Mesenchymal stem cell (in vitro differentiated cells and primary cell): ENCODE data around the gene MGST2.

Experiments used
- DNase-seq: peaks from one replicate; pipeline ENCODE4 v3.0.0-alpha.2; 2013
- H2AFZ ChIP-seq: one replicate; pipeline ENCODE4 v1.6.1; 2013; ENCODE audit warnings: low read depth, mild to moderate bottlenecking, control low read depth, inconsistent platforms, low read length, moderate library complexity
- H2AK5ac ChIP-seq: 2 replicates; pipeline ENCODE4 v1.6.1; 2013; ENCODE audit warnings: low read length, moderate library complexity, mild to moderate bottlenecking, inconsistent platforms; ENCODE audit not compliant: severe bottlenecking
- H2BK120ac ChIP-seq: one replicate; pipeline ENCODE4 v1.6.1; 2013; ENCODE audit warnings: low read depth, mild to moderate bottlenecking, inconsistent platforms, low read length, moderate library complexity
- H2BK12ac ChIP-seq, 2 experiments: one replicate each; pipeline ENCODE4 v1.6.1; 2013; ENCODE audit warnings: inconsistent platforms in 2 of 2, low read length in 2 of 2, mild to moderate bottlenecking in 2 of 2, moderate library complexity in 2 of 2, control low read depth in 1 of 2
- H2BK15ac ChIP-seq: one replicate; pipeline ENCODE4 v1.6.1; 2013; ENCODE audit warnings: mild to moderate bottlenecking, low read depth, inconsistent platforms; ENCODE audit not compliant: poor library complexity, severe bottlenecking
- H2BK5ac ChIP-seq: 2 replicates; pipeline ENCODE4 v1.6.1; 2013; ENCODE audit warnings: low read depth, mild to moderate bottlenecking, low read length, control low read depth, inconsistent platforms; ENCODE audit not compliant: poor library complexity, severe bottlenecking
- H3K14ac ChIP-seq, 2 experiments: one replicate each; pipeline ENCODE4 v1.6.1; 2013; ENCODE audit warnings: inconsistent platforms in 2 of 2, low read length in 2 of 2, control low read depth in 1 of 2, mild to moderate bottlenecking in 1 of 2, moderate library complexity in 1 of 2
- H3K18ac ChIP-seq, 2 experiments: one replicate each; pipeline ENCODE4 v1.6.1; 2013; ENCODE audit warnings: inconsistent platforms in 2 of 2, low read length in 2 of 2, control low read depth in 1 of 2, low read depth in 1 of 2, mild to moderate bottlenecking in 1 of 2
- H3K23ac ChIP-seq, 2 experiments: one replicate each; pipeline ENCODE4 v1.6.1; 2013; ENCODE audit warnings: inconsistent platforms in 2 of 2, low read length in 2 of 2, mild to moderate bottlenecking in 2 of 2, moderate library complexity in 2 of 2, control low read depth in 1 of 2
- H3K27ac ChIP-seq: 2 replicates; pipeline ENCODE4 v1.5.1; 2013; ENCODE audit warnings: mild to moderate bottlenecking, moderate library complexity, low read length, control low read depth, inconsistent platforms; ENCODE audit not compliant: poor library complexity, severe bottlenecking
- H3K27me3 ChIP-seq, 2 experiments: 2 replicates each; pipeline versions ENCODE4 v1.6.1 to v1.7.0; 2013; ENCODE audit warnings: low read length in 2 of 2, mild to moderate bottlenecking in 2 of 2, moderate library complexity in 2 of 2, control low read depth in 1 of 2, inconsistent platforms in 1 of 2; ENCODE audit not compliant: control insufficient read depth in 1 of 2, insufficient read depth in 1 of 2
- H3K36me3 ChIP-seq, 2 experiments: 2 replicates each; pipeline versions ENCODE4 v1.6.1 to v1.7.0; 2013; ENCODE audit warnings: low read length in 2 of 2, control low read depth in 1 of 2, inconsistent platforms in 1 of 2, low read depth in 1 of 2, mild to moderate bottlenecking in 1 of 2; ENCODE audit not compliant: insufficient read depth in 2 of 2, control insufficient read depth in 1 of 2
- H3K4ac ChIP-seq, 2 experiments: one replicate each; pipeline ENCODE4 v1.6.1; 2013; ENCODE audit warnings: inconsistent platforms in 2 of 2, low read length in 2 of 2, mild to moderate bottlenecking in 2 of 2, moderate library complexity in 2 of 2, control low read depth in 1 of 2, low read depth in 1 of 2
- H3K4me1 ChIP-seq: 2 replicates; pipeline ENCODE4 v1.6.1; 2013; ENCODE audit warnings: low read depth, low read length, control low read depth; ENCODE audit not compliant: control insufficient read depth, insufficient read depth
- H3K4me2 ChIP-seq: 2 replicates; pipeline ENCODE4 v1.6.1; 2013; ENCODE audit warnings: low read length, mild to moderate bottlenecking, inconsistent platforms; ENCODE audit not compliant: poor library complexity, severe bottlenecking
- H3K4me3 ChIP-seq, 2 experiments: 2 replicates each; pipeline versions ENCODE4 v1.5.1 to v1.7.0; 2013; ENCODE audit warnings: low read length in 2 of 2, mild to moderate bottlenecking in 2 of 2, control low read depth in 1 of 2, low read depth in 1 of 2; ENCODE audit not compliant: insufficient read depth in 1 of 2
- H3K79me1 ChIP-seq: replicated peaks from 2 replicates; pipeline ENCODE4 v1.6.1; 2013; ENCODE audit warnings: mild to moderate bottlenecking, control low read depth, low read length, inconsistent platforms; ENCODE audit not compliant: poor library complexity, severe bottlenecking
- H3K9ac ChIP-seq: 2 replicates; pipeline ENCODE4 v1.7.0; 2013; ENCODE audit warnings: mild to moderate bottlenecking, low read length, moderate library complexity
- H3K9me3 ChIP-seq: 2 replicates; pipeline ENCODE4 v1.7.0; 2013; ENCODE audit warnings: mild to moderate bottlenecking, low read length; ENCODE audit not compliant: control insufficient read depth
- H4K8ac ChIP-seq: one replicate; pipeline ENCODE4 v1.6.1; 2013; ENCODE audit warnings: inconsistent platforms, mild to moderate bottlenecking, low read length, moderate library complexity
- H4K91ac ChIP-seq: one replicate; pipeline ENCODE4 v1.6.1; 2013; ENCODE audit warnings: mild to moderate bottlenecking, low read length, inconsistent platforms
- WGBS: methylation state at CpG from one replicate; pipeline ENCODE4 v1.1.7; 2013; ENCODE audit warnings: mixed read lengths; 5-methylcytosine and 5-hydroxymethylcytosine counted together

The MGST2 gene

DNA sequence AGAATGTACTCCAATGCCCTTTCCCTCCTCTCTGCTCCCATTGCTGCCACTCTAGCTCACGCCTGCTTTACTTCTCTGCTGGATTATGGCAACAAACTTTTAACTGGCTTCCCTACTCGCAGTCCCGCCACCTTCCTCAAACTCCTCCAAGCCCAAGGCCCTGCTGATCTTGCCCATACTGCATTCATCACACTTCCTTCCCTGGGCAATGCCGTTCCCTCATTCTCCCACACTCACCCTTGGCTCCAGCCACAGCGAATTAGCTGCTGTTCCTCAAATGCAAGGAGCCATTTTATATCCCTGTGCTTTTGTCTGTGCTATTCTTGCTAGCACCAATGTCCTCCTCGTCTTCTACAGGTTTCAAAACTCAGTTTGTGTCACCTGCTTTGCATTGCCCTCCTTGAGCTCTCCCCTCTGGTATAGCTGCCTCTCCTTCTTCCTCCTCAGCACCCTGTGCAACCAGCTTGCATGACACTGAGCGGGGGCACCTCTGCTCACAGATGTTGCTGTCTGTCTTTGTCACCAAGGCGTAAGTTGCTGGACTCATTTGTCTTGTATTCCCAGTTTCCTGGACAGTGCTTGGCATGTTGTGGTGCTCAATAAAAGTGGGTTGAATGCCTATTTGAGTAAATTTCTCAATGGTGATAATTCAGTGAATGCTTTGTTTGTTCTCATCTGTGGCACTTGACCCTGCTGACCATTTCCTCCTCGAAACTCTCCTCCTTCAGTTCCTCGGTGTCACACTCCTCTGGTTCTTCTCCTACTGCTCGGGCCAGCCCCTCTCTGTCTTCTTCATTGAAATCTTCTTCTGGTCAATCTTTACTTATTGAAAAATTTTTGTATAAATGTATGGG, 22.4 kb upstream of the MGST2 start:
- peak overlapping the region in 1 of 2 experiments; percentile 72 for H3K18ac ChIP-seq
- peak overlapping the region; percentile 82 for H3K27ac ChIP-seq
- no peak overlapping the region for H2BK12ac ChIP-seq
- no peak overlapping the region for H2BK120ac ChIP-seq
- no peak for DNase-seq
- no peak overlapping the region for H3K23ac ChIP-seq
- H4K8ac ChIP-seq: no peak overlapping the region
- peak overlapping the region; percentile 87 for H2AK5ac ChIP-seq
- H3K14ac ChIP-seq: no peak overlapping the region
- H3K4me3 ChIP-seq: no peak overlapping the region
- peaks cover 15% of the 10 kb centered on the region for H3K9me3 ChIP-seq
- no peak overlapping the region for H3K9ac ChIP-seq
- no peaks in the 10 kb centered on the region for H3K79me1 ChIP-seq
- no peak overlapping the region for H3K4me2 ChIP-seq
- H4K91ac ChIP-seq: peak overlapping the region; percentile 18
- H3K27me3 ChIP-seq: peaks cover 0 to 2% of the 10 kb centered on the region in 2 experiments
- no peak overlapping the region for H2AFZ ChIP-seq
- peaks cover 10% of the 10 kb centered on the region for H3K4me1 ChIP-seq
- H2BK15ac ChIP-seq: no peak overlapping the region
- H3K4ac ChIP-seq: no peak overlapping the region
- H3K36me3 ChIP-seq: no peaks in the 10 kb centered on the region
- no peak overlapping the region for H2BK5ac ChIP-seq
- 85% methylated on average over 9 of the region's 11 CpGs for WGBS

DNA sequence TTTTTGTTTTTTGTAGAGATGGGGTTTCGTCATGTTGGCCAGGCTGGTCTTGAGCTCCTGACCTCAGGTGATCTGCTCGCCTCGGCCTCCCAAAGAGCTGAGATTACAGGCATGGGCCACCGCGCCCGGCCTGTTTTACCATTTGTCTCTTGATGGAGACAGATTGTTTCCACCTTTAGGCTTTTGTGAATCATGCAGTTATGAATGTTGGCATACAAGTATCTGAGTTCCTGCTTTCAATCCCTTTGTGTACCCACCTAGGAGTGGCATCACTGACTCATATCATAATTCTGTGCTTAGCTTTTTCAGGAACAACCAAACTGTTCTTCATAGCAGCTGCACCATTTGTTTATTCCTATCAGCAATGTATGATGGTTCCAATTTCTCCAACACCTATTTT, 20.2 kb upstream of the MGST2 start:
- WGBS: 90% methylated on average over 6 of the region's 6 CpGs
- Histone ChIP-seq H2BK15ac (no peak overlapping the region), H3K4me1 (peaks cover 10% of the 10 kb centered on the region), H2AFZ (no peak overlapping the region), H2BK120ac (no peak overlapping the region), H3K79me1 (no peaks in the 10 kb centered on the region), H3K4me3 (no peak overlapping the region), H3K9me3 (no peaks in the 10 kb centered on the region), H4K91ac (no peak overlapping the region), H3K4ac (no peak overlapping the region), H3K4me2 (no peak overlapping the region), H2BK12ac (no peak overlapping the region), H4K8ac (no peak overlapping the region), H3K23ac (no peak overlapping the region), H3K18ac (no peak overlapping the region), H3K9ac (no peak overlapping the region), H3K14ac (no peak overlapping the region), H2BK5ac (no peak overlapping the region), H3K27ac (no peak overlapping the region), H2AK5ac (no peak overlapping the region), H3K27me3 (no peaks in the 10 kb centered on the region), H3K36me3 (no peaks in the 10 kb centered on the region)
- no peak for DNase-seq

DNA sequence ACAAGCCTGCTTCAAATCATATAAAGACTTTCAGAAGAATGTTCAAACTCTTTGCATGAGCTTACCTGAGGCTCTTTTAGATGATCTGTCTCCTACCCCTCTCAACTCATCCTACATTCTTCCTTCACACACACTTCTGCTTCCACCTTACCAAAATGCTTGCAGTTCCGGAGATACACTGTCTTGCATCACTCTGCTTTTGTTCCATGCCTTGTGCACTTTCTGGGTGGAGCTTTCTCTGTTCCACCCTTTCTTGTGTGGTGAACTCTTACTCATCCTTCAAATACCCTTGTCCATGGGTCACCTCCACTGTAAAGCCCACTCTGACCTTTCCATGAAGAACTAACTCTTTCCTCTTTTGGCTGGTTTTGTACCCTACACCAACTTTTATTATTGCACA, 18.4 kb upstream of the MGST2 start:
- H2AFZ ChIP-seq: no peak overlapping the region
- H3K4me2 ChIP-seq: no peak overlapping the region
- H3K14ac ChIP-seq: no peak overlapping the region
- no peak overlapping the region for H4K91ac ChIP-seq
- no peaks in the 10 kb centered on the region for H3K36me3 ChIP-seq
- no peak overlapping the region for H3K9ac ChIP-seq
- DNase-seq: no peak
- H3K23ac ChIP-seq: no peak overlapping the region
- no peak overlapping the region for H2AK5ac ChIP-seq
- H2BK5ac ChIP-seq: no peak overlapping the region
- H3K4ac ChIP-seq: no peak overlapping the region
- peaks cover 8% of the 10 kb centered on the region for H3K4me1 ChIP-seq
- no peak overlapping the region for H4K8ac ChIP-seq
- no peak overlapping the region for H2BK15ac ChIP-seq
- no peak overlapping the region for H2BK12ac ChIP-seq
- WGBS: 90% methylated on average over 1 of the region's 1 CpG
- H3K27me3 ChIP-seq: no peaks in the 10 kb centered on the region
- no peaks in the 10 kb centered on the region for H3K79me1 ChIP-seq
- no peaks in the 10 kb centered on the region for H3K9me3 ChIP-seq
- H3K4me3 ChIP-seq: no peak overlapping the region
- H2BK120ac ChIP-seq: no peak overlapping the region
- no peak overlapping the region for H3K27ac ChIP-seq
- H3K18ac ChIP-seq: no peak overlapping the region

DNA sequence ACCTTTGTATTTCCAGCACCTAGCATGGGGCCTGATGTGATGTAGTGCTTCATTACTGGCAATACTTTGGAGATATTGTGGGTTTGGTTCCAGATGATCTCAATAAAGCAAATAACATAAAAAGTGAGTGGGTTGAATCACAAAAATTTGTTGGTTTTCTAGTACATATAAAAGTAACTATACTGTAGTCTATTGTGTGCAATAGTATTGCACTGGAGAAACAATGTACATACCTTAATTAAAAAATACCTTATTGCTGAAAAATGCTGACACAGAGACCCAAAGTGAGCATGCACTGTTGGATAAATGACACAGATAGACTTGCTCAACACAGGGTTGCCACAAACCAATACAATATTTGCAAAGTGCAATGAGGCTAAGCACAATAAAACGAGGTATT, 17.7 kb upstream of the MGST2 start:
- WGBS: 95% methylated on average over 1 of the region's 1 CpG

More for the DNA sequence above, 17.7 kb upstream of the MGST2 start:
- H4K91ac ChIP-seq: no peak overlapping the region
- no peak overlapping the region for H4K8ac ChIP-seq
- no peak overlapping the region for H3K27ac ChIP-seq
- no peak overlapping the region for H3K18ac ChIP-seq
- H3K4me3 ChIP-seq: no peak overlapping the region
- no peak overlapping the region for H2BK120ac ChIP-seq
- peaks cover 7% of the 10 kb centered on the region for H3K4me1 ChIP-seq
- DNase-seq: no peak
- no peak overlapping the region for H2BK5ac ChIP-seq
- no peak overlapping the region for H3K4me2 ChIP-seq
- no peak overlapping the region for H2AFZ ChIP-seq
- no peak overlapping the region for H3K23ac ChIP-seq
- H3K14ac ChIP-seq: no peak overlapping the region
- no peaks in the 10 kb centered on the region for H3K79me1 ChIP-seq
- H3K27me3 ChIP-seq: no peaks in the 10 kb centered on the region
- H2AK5ac ChIP-seq: no peak overlapping the region
- H3K4ac ChIP-seq: no peak overlapping the region
- H2BK12ac ChIP-seq: no peak overlapping the region
- H3K9me3 ChIP-seq: no peaks in the 10 kb centered on the region
- H3K36me3 ChIP-seq: no peaks in the 10 kb centered on the region
- H2BK15ac ChIP-seq: no peak overlapping the region
- no peak overlapping the region for H3K9ac ChIP-seq
